ENCODE measurements around the gene POLR3K. TPM values are rescaled to one million over a fixed set of nuclear protein-coding genes. Genes with fewer than 3 reads are reported as not detected.

The POLR3K gene
- total RNA-seq, 4 donors from 2014 or later = 1.5 to 7.3 (median 4.8) TPM

DNA sequence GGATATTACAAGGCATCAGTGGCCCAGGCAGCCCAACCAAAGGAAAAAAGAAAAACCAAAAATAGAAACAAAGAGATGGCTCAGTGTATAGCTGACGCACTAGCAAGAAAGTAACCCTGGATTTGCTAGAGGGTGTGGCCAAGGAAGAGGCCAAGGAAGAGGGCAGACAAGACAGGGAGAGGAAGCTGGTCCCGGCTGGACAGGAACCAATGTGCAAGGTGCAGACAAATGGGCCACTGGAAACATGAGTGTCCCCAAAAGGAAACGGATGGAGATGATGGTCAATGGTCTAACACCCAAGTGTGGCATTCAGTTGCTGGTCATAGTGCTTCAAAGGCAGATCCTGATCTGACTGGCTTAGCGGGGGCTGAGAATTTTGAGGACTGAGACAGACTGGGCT is 10.7 kb downstream of the POLR3K start:
- TF ChIP-seq, protein P1, sequence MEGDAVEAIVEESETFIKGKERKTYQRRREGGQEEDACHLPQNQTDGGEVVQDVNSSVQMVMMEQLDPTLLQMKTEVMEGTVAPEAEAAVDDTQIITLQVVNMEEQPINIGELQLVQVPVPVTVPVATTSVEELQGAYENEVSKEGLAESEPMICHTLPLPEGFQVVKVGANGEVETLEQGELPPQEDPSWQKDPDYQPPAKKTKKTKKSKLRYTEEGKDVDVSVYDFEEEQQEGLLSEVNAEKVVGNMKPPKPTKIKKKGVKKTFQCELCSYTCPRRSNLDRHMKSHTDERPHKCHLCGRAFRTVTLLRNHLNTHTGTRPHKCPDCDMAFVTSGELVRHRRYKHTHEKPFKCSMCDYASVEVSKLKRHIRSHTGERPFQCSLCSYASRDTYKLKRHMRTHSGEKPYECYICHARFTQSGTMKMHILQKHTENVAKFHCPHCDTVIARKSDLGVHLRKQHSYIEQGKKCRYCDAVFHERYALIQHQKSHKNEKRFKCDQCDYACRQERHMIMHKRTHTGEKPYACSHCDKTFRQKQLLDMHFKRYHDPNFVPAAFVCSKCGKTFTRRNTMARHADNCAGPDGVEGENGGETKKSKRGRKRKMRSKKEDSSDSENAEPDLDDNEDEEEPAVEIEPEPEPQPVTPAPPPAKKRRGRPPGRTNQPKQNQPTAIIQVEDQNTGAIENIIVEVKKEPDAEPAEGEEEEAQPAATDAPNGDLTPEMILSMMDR (IDR thresholded peaks at IDR 0.05; ENCODE audit: low read depth) = no peak

DNA sequence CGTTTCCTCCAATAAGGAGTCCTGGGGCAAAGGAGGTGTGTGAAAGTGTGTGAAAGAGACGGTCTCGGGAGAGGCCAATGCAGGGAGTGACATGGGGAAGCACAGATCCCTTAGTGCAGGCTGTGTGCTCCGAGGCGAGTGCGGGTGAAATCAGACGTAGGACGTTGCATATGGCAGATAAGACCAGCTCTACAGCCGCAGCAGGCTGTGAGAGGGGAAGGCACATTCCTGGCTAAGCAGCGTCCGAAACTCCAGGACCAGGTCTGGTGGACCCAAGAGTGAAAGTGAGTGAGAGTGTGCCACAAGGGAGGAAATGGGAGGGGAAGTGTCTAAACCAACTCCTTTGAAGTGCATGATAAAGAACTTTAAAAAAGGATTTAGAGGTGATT is 11.3 kb downstream of the POLR3K start:
- TF ChIP-seq, protein P1 (IDR thresholded peaks at IDR 0.05; ENCODE audit: low read depth) = no peak

DNA sequence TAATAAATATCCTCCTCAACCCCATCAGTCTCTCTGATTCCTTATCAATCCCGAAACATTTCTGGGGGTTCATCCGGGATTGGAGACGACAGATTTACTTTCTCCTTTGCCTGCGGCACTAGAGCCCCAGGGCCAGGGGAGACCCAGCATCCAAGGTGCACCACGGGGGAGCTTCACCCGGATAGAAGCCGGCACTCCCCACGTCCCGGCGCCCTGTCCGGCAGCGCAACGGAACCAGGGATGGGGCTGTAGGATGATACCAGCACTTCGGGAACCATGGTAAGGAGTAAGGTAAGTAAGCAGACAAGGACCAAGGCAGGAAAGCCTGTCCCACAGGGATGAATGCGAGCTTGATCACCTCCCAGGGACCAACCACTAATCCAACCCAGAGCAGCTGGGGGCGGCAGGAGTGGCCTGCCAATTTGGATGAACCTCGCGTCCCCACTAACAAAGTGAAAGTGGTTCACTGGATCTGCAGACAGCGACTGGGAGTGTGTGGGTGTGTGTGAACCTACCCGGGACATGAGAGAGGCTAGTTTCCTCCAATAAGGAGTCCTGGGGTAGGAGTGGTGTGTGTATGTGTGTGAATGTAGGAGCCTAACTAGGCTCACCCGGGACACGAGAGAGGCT is 11.9 kb downstream of the POLR3K start:
- TF ChIP-seq, protein P1 (IDR thresholded peaks at IDR 0.05; ENCODE audit: low read depth) = no peak

DNA sequence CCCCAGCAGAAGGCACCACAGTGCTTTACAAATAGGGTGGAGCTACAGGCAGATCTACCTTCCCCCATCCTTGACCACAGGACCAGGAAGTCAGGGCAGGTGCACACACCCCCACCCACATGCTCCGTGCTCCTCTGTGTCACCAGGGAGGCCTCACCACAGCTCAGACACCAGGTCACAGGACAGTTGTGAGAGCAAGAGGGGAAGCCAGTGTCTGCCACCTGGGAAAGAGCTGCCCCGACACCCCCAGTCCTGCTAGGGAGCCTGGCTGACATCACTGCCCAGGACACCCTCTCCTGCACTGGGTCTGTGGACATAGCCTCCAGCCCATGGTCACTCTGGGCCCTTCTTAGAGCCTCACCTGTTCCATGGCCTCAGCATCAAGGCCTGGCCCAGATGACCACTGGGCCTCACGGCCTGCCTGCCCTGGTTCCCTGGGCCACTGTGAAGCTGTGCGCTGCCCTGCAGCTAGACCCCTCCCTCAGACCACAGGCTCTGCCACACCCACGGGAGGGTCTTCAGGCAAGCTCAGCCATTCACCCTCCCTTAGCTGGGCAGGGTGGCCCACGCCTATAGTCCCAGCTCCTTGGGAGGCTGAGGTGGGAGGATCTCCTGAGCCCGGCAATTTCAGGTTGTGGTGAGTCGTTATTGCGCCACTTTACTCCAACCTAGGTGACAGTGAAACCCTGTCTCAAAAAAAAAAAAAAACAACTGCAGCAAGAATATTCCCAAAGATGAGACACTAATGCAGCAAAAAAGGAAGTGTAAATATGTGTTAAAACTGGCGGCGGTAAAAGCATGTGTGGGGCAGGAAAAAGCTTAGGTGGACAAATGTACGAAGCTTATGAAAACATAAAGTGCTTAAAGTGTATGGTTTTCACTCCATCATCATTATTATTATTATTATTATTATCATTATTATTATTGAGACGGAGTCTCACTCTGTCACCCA is 14.2 kb downstream of the POLR3K start:
- TF ChIP-seq, protein P1 (IDR thresholded peaks at IDR 0.05; ENCODE audit: low read depth) = no peak

DNA sequence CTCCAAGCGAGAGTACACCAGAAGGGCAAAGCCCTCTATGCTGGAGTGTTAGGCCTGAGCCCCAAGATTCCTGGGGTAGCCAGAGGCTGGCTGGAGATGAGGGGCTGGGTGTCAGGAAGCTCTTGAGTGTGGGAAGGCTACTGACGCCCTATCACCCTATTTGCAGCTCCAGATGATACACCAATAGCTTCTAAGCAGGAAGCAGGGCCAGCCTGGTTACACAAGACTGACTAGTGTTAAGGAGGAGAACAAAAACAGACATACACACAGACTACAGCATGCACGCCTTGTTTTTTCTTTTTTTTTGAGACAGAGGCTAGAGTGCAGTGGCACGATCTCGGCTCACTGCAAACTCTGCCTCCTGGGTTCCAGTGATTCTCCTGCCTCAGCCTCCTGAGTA is 15.9 kb downstream of the POLR3K start:
- TF ChIP-seq, protein P1 (IDR thresholded peaks at IDR 0.05; ENCODE audit: low read depth) = no peak

DNA sequence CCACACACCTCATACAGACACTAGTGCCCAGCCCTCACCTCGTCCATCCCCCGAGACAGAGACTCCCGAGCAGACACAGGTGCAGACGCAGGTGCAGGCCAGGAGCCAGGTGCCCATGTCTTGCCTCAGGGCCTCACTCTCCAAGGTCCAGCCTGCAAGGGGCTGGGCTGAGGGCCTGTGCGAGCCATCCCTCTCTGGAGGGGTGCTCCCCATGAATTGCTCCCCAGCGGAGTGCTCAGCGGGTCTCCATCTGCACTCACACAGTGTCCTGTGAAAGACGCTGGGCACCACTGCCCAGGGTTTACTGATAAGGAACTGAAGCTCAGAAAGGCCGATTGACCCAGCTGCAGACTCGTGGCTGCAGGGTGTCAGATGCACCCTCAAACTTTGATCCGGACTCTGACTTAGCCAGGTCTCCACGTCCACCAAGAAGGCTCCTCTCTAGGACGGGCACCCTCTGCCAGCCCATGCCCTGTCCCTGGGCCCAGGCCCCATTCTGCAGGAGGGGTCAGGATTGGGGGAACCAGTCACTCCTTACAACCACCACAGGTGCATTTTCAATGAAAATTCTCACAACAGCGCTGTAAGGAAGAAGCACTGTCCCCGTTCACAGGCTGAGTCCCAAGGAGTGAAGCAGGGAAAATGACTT is 16.9 kb downstream of the POLR3K start:
- TF ChIP-seq, protein P1 (IDR thresholded peaks at IDR 0.05; ENCODE audit: low read depth) = no peak

Measured in subcutaneous adipose tissue (tissue), 4 donors.